Left ventricle myocardium inferior (tissue), 1 donor: Measurements from ENCODE around the gene NRXN2. TPM values are rescaled to one million over a fixed set of nuclear protein-coding genes. Genes with fewer than 3 reads are reported as not detected.
"Not testable (repeated sequence)": the region's sequence is repeated elsewhere in the genome, so short reads cannot be mapped to it uniquely, and the experiment has no call there.

ENCODE experiments used
- DNase-seq: peaks from one replicate; pipeline ENCODE4 v3.0.0-alpha.2; 2020
- H3K27ac ChIP-seq: fragments of 200-600 bp; replicated peaks from 2 replicates; pipeline ENCODE4 v1.8.0; 2021
- H3K27me3 ChIP-seq: fragments of 200-600 bp; 2 replicates; pipeline ENCODE4 v1.8.0; 2021; ENCODE audit warnings: low read depth
- H3K36me3 ChIP-seq: fragments of 200-600 bp; 2 replicates; pipeline ENCODE4 v1.8.0; 2021
- H3K4me1 ChIP-seq: fragments of 200-600 bp; 2 replicates; pipeline ENCODE4 v1.8.0; 2021
- H3K4me3 ChIP-seq: fragments of 200-600 bp; 2 replicates; pipeline ENCODE4 v1.8.0; 2021; ENCODE audit warnings: mild to moderate bottlenecking, moderate library complexity
- H3K9me3 ChIP-seq: fragments of 200-600 bp; replicated peaks from 2 replicates; pipeline ENCODE4 v1.8.0; 2021
- intact Hi-C: fragments of 100-400 bp; cut with micrococcal nuclease; formaldehyde crosslinking; loops from one replicate; pipeline ENCODE4 v1.11.0; 2022
- total RNA-seq: library from RNA; stranded (reverse); fragmentation: NEBNext Ultra II Directional; extraction: Animal tissue kit (Norgen Biotek cat#: 25700); gene quantifications from one replicate; pipeline ENCODE4 v1.2.1, GENCODE V29; 2021
- TF ChIP-seq, protein P1 (sequence below): fragments of 200-600 bp; IDR thresholded peaks from 2 replicates; pipeline ENCODE4 v1.8.0; 2021; ENCODE audit warnings: antibody characterized with exemption, mild to moderate bottlenecking, borderline replicate concordance
- donor health status: DM: no; HTN: yes; CAD: no; lungs with severe emphysema.

NRXN2 gene
- total RNA-seq, 1 donor from 2014 or later: 0.71 TPM

DNA sequence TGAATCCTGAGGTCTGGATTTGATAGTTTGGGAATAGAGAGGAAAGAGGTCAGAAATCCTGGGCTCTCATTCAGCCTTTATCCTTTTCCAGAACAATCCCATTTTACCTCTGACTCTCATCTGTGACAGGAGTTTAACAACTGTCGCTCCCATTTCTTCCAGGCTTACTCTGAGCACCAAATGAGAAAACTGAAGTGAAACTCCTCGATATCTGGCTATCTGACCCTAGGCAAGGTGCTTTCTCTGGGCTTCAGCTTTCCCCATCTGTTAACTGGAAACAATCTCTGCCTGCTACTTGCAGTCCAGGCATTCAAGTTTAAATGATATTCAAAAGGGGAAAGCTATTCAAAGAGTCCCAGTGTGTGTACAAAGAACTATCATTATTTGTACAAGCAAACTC, 50.1 kb downstream of the NRXN2 start:
- TF ChIP-seq, protein P1, sequence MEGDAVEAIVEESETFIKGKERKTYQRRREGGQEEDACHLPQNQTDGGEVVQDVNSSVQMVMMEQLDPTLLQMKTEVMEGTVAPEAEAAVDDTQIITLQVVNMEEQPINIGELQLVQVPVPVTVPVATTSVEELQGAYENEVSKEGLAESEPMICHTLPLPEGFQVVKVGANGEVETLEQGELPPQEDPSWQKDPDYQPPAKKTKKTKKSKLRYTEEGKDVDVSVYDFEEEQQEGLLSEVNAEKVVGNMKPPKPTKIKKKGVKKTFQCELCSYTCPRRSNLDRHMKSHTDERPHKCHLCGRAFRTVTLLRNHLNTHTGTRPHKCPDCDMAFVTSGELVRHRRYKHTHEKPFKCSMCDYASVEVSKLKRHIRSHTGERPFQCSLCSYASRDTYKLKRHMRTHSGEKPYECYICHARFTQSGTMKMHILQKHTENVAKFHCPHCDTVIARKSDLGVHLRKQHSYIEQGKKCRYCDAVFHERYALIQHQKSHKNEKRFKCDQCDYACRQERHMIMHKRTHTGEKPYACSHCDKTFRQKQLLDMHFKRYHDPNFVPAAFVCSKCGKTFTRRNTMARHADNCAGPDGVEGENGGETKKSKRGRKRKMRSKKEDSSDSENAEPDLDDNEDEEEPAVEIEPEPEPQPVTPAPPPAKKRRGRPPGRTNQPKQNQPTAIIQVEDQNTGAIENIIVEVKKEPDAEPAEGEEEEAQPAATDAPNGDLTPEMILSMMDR: no peak
- Histone ChIP-seq H3K27me3 (peaks cover 67% of the 10 kb centered on the region), H3K36me3 (no peaks in the 10 kb centered on the region), H3K4me3 (no peak overlapping the region), H3K9me3 (no peaks in the 10 kb centered on the region), H3K27ac (no peak overlapping the region), H3K4me1 (peaks cover 16% of the 10 kb centered on the region)
- intact Hi-C loops: no loop called here
- DNase-seq: no peak

GRCh38 chr11:64670975-64671374, 52.0 kb downstream of the NRXN2 start:
- Histone ChIP-seq H3K9me3 (no peaks in the 10 kb centered on the region), H3K36me3 (no peaks in the 10 kb centered on the region), H3K4me1 (peaks cover 13% of the 10 kb centered on the region), H3K4me3 (no peak overlapping the region), H3K27ac (no peak overlapping the region), H3K27me3 (peaks cover 62% of the 10 kb centered on the region)
- DNase-seq: peak; percentile 0
- intact Hi-C loops: no loop called here
- TF ChIP-seq, protein P1: no peak

GRCh38 chr11:64667154-64667745, 55.7 kb downstream of the NRXN2 start:
- DNase-seq: peak; percentile 12
- Histone ChIP-seq H3K4me1 (no peaks in the 10 kb centered on the region), H3K36me3 (no peaks in the 10 kb centered on the region), H3K27me3 (peaks cover 52% of the 10 kb centered on the region), H3K4me3 (no peak overlapping the region), H3K9me3 (no peaks in the 10 kb centered on the region), H3K27ac (no peak overlapping the region)
- TF ChIP-seq, protein P1: no peak
- intact Hi-C loops: no loop called here

GRCh38 chr11:64665411-64665821, 57.6 kb downstream of the NRXN2 start:
- Histone ChIP-seq H3K36me3 (no peaks in the 10 kb centered on the region), H3K27me3 (peaks cover 46% of the 10 kb centered on the region), H3K27ac (no peak overlapping the region), H3K9me3 (no peaks in the 10 kb centered on the region), H3K4me3 (no peak overlapping the region), H3K4me1 (peaks cover 11% of the 10 kb centered on the region)
- DNase-seq: no peak
- TF ChIP-seq, protein P1: no peak
- intact Hi-C loops: no loop called here

DNA sequence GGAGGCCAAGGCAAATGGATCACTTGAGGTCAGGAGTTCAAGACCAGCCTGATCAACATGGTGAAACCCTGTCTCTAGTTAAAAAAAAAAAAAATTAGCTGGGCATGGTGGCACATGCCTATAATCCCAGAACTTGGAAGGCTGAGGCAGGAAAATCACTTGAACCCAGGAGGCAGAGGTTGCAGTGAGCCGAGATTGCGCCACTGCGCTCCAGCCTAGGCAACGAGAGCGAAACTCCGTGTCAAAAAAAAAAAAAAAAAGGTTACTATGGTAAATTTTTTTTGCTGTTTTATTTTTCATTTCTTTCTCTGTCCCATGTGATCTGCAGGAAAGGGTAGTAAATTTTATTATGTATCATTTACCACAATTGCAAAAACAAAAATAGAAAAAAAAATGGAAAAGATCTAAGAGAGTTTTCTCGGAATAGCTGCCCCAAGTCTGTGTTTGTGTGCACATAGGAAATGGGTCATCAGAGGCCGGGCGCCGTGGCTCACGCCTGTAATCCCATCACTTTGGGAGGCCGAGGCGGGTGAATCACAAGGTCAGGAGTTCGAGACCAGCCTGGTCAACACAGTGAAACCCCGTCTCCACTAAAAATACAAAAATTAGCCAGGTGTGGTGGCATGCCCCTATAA, 58.6 kb downstream of the NRXN2 start:
- intact Hi-C loops, H3K36me3 ChIP-seq, H3K27ac ChIP-seq, H3K4me3 ChIP-seq, DNase-seq, H3K9me3 ChIP-seq: not testable (repeated sequence)
- H3K27me3 ChIP-seq: peaks cover 45% of the 10 kb centered on the region
- H3K4me1 ChIP-seq: peaks cover 13% of the 10 kb centered on the region

GRCh38 chr11:64663656-64664055, 59.3 kb downstream of the NRXN2 start:
- H3K36me3 ChIP-seq: no peaks in the 10 kb centered on the region
- intact Hi-C loops: no loop called here
- TF ChIP-seq, protein P1: no peak
- peaks cover 13% of the 10 kb centered on the region for H3K4me1 ChIP-seq
- peaks cover 41% of the 10 kb centered on the region for H3K27me3 ChIP-seq
- no peaks in the 10 kb centered on the region for H3K9me3 ChIP-seq
- H3K27ac ChIP-seq: no peak overlapping the region
- H3K4me3 ChIP-seq: no peak overlapping the region
- DNase-seq: no peak
